NCI-H69 (cell line): ENCODE results near the gene BTBD3.

Experiments used
- DNase-seq: peaks from one replicate; lab custom pipeline; 2025; lab: John Stamatoyannopoulos, UW

The BTBD3 gene

DNA sequence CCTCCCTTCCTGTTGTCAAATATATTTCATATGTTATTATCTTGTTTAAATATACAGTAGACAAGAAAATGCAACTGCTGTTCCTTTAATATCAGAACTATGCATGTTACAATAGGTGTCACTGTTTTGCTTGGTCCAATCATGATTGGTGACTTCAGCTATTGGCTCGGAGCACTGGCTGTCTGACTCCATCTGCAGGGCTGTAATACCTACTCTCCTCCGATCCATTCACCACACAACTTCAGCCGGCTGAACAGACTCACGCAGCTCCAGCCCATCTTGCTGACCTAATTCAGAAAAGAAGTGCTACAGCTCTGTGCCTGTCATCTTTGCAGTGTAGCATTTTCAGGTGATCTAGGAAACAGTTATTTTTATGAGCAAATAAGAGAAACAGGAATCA is at the start of gene BTBD3:
Gene BTBD3 (plus strand): TSS at position 231 of the 400 bp plus-strand sequence. CDS start 383 bp downstream, outside the sequence.
- DNase-seq: peak; percentile 97

DNA sequence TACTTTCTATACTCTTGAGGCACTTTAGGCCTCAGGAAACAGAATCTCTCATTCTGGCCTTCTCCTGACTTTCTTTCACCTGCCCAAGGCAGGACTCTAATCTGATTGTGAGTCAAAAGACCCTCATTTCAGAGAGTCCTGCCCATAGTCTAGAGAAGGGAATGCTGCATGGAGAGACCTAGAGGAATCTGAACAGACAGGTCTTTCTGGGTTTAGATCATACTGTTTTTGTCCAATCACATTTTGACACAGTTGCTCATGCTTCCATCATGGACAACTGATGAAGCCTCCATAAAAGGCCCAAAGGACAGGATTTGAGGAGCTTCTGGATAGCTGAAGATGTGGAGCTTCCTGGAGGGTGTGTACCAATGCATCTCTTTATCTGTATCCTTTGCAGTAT is 48.1 kb upstream of the BTBD3 start:
- DNase-seq: no peak

GRCh38 chr20:11870411-11870810 is 47.3 kb upstream of the BTBD3 start:
- no peak for DNase-seq

DNA sequence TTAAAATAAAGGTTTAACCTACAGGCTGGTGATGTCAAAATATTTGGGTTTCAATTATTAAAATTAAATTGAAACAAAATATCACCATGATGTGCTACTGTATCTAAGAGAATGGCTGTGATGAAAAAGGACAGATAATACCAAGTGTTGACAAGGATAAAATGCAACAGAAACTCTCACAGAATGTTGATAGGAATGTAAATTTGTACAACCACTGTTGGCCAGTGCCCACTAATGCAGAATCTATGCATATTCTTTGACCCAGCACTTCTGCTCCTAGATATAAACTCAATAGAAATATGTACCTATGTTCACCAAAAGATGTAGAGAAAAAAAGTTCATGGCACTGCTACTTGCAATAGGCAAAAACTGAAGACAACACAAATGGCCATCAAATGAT is 41.1 kb upstream of the BTBD3 start:
- no peak for DNase-seq

GRCh38 chr20:11880680-11881079 is 37.0 kb upstream of the BTBD3 start:
- peak; percentile 73 for DNase-seq

DNA sequence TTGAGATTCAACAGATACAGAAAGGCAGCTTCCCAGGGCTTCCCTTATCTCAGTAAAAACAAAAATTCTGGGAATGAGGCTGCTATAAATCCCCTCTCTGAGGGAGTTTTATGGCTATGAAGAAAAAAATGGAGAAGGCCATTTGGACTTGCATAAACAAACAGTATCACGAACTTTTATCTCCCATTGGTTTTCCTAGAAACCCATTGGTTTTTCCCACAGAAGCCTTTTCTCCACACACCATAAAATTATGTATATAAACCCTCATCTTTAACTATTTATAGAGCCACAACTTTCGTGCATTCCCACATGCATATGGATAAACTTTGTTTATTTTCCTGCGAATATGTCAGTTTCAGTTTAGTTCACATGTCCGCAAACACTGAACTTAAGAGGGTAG is 36.2 kb upstream of the BTBD3 start:
- DNase-seq: no peak

DNA sequence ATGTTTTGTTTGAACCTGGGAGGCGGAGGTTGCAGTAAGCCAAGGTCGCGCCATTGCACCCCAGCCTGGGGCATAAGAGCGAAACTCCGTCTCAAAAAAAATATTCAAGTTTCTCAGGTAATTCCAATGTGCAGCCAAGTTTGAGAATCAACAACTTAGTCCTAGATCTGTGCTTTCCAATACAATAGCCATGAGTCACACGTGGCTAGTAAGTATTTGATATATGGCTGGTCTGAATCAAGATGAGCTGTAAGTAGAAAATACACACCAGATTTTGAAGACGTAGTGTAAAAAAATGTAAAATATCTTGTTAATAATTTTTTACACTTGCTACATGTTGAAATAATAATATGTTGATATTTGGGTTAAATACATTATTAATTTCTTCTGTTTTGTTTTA is 35.0 kb upstream of the BTBD3 start:
- DNase-seq: no peak

DNA sequence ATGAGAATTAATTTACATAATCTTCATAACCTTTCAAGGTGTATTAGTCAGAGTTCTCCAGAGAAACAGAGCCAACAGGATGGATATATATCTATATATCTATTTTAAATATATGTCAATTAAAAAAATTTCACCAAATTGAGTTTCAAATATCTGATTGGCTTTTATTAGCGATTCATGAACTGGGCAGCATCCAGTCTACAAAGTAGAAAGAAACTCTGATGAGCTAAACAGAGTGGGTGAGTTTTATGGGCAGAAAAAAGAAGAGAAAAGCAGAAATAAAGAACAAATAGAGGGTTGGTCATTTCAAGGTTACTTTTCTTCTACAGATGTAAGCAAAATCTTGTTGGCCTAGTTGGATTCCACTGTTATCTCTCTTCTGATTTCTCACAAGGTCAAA is 29.0 kb upstream of the BTBD3 start:
- no peak for DNase-seq

DNA sequence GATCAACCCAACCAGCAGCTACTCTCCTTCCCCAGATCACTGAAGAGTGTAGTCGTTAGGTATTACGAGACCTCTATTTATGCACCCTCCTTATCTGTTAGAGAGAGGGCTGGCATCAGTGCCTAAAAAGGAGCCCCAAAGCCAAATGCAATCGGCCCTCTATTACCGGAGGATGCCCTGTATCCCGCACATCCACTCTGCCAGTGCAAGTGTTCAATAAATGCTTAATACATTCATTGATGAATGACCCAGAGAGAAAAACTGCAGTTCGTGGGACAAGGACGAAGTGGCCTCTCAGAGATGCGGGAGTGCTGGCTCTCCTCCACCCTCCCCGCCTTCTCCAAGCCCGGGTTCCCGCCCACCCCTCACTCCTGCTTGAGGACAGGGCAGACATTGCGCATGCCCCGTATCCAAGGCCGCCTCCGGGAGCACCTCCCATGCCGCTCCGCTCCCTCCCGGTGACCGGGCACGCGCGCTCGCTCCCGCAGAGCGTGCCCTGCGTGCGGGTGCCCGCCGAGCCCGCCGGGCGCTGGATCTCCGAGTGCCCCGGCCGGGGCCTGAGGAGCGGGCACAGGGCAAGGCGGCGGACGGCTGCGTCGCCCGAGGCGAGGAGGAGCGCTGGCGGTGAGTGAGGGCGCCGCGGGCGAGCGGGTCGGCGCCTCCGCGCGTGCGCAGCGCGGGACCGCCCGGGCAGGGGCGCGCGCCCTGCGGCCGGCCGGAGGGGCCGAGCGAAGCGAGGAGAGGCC is 27.2 kb upstream of the BTBD3 start:
- peak; percentile 99 for DNase-seq

DNA sequence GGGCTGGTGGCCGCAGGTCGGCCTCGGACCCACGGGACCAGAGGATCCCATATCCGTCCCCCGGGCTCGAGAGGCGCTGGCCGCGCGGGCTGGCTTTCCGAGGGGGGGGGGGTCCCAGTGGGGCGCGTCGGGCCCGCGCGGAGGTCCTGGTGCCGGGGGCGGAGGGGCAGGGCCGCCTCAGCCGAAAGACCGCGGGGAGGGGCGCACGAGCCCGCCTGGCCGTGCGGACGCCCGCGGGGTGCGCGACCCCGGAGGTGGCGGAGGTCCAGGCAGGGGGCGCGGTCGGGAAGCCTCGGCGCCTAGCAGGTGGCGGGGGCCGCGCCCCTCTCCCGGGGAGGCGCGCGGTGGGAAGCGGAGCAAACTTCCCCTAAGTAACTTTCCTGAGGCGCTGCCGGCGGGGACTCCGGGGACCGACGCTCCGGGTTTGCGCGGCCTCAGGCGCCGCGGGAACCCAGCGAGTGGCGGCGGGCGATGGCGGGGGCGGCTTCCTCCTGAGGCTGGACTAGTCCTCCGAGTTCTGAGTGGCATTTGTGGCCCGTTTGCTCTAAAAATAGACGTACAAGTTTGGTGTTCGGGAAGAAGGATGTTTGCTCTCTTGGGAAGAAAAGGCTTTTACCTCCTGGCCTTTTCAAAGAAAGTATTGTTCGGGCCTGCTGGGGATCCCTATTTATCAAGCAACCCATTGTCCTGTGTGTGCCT is 26.5 kb upstream of the BTBD3 start:
- peak; percentile 91 for DNase-seq

DNA sequence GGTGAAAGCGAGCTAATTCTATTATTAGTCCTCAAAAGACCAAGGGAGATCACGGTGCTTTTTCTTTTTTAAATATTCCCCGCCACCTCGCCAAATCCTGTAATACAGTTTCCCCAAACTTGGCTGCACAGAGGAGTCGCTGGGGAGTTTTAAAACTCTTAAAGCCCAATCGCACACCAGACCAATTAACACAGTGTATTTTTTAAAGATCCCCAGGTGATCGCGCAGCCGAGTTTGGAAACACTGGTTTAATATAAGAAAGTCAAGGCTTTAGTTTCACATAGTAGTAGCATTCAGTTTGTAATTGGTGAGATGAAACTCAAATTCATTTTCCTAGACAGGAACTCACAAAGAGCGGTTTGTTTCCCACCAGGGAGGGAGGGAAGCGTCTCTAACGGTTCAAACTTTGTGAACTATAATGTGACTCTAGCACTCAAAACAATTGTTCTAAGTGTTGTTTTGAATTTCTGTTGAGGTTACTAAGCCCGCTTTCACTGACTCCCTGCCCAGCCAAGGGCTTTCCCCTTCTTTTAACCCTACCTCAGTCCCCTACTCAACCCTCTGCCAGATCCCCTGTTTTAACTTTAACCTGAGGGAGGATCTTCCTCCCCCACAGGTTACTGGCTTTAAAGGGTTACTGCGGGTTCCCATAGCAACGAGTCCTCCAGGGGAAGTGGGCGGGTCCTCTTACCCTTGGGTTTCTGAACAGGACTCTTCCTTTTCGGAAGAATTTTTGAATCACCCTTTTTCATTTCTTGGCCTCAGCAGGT is 25.7 kb upstream of the BTBD3 start:
- DNase-seq: peak; percentile 95

- DNase-seq: peak; percentile 63
Observed at GRCh38 chr20:11894062-11894461, 23.6 kb upstream of the BTBD3 start.

DNA sequence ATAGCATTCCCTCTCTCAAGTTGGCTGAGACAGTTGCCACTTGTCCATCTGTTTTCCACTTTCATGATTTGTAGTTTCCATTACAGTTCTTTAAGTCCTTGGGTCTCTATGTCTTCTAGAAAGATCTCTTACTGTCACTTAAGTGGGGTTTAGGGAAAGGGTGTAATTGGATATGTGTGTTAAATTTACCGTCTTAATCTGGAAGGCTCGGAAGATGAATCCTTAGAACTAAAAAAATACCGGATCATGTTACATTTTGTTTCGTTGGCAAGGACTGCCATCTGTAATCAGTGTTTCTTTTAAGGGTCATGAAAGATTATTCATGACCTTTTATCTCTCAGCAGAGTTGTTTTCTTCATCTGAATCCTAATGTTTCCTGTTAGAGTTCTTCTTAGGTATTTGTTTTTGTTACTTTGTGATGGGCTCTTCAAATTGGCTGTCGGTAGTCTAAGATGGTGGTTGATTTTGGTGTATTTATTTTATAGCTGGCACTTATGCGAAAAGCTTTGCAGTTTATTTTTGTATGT is 21.8 kb upstream of the BTBD3 start:
- DNase-seq: no peak

DNA sequence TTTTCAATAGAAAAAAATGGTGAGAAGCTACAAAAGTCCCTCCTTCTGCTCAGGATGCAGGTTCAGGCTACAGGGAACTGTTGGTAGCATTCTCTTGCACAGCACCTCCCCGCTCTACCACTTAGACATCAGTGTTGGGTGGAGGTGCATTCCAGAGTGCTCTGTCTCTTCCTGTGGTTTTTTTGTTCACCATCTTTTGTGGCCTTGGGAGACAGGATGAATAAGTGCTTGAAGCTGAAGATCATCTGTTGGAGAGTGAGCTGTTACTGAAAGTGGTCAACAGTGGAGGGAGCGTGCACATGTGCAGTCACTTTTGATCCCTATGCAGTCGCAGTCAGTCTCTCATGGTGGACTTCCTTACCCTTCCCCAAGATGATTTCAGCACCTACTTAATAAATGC is 16.6 kb upstream of the BTBD3 start:
- DNase-seq: no peak

DNA sequence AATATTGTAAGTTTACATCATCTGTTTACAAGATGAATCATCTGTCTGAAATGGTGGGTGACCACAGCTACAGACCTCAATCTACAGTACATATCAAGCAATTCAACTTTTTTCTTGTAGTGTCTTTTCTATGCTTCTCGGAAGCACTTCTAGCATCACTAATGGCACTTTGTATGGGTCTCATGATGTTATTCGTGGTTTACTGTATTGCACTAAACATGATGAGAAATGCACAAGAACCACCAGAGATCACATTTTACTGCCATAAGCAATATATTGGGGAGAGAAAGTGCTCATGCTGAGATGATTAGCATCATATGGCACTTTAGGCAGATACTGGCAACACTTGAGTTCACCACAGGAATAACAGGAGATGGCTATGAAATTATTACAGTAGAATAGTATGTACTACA is 15.4 kb upstream of the BTBD3 start:
- DNase-seq: peak; percentile 73

DNA sequence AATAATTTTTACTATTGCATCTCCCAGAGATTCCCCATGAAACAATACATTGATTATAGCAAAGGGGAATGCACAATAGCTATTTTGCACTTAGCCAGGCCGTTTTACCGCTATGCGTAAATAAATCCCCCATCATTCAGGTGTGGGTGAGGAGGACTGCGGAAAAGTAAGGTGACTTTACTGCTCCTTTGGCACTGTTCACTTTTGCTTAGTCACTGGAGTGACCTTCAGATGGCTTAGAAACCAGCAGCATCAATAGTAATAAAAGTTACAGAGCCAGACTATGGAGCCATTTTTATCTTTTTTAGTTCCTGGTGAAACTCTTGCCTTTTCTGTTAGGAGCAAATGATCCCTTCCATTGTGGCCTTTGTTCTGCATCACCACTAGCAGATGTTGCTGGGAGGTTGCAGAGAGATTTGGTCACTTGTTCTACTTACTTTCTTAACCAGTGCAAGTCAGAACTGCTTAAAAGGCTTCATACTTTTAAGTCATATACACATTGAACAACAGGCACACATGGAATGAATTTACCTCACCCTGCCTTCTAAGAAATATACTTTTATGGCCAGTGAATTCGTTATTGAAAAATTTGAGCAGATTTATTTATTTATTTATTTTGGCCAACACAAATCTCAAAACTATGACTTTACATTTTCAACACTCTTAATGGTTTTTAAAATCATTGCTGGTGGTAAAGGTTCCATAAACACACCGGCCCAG is 12.1 kb upstream of the BTBD3 start:
- DNase-seq: peak; percentile 42

GRCh38 chr20:11906626-11907480 is 10.8 kb upstream of the BTBD3 start:
- DNase-seq: peak; percentile 79

- peak; percentile 79 for DNase-seq
Observed at GRCh38 chr20:11907621-11908020, 10.1 kb upstream of the BTBD3 start.

DNA sequence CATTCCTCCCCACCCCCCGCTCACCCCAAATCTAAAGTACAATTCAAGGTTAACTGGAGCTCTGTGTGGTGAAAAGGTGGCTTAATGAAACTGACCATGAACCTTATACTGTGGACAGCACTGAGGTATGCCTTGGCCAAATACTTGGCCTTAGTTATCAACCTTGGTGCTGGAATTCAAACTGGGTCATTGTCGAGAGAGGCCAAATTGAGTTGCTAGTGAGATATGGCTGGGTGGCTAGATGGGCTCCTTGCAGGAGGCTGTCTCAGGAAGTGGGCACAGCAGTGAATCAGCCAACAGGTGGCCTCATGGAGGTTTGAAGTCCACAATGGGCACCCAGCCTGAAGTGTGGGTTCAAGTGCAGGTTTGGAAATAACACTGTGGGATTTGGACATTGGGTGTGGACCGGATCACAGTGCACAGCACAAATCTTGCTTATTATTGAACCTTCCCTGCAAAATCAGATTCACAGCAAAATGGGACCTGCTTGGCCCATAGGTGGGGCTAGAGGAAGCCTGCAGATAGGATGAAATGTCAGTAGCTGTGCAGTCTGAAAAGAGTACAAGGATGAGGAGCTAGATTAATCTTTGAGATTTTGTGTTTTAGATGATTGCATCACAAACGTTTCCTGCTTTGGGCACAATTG is 5.6 kb upstream of the BTBD3 start:
- peak; percentile 77 for DNase-seq

- DNase-seq: no peak
Observed at GRCh38 chr20:11912659-11913415, 4.9 kb upstream of the BTBD3 start.
